ENCODE results near the gene SLC35F2.

- TF ChIP-seq POLR2A (IDR thresholded peaks at IDR 0.05; ENCODE audit: insufficient read depth in 1 of 2, low read depth in 2 of 2, low read length in 2 of 2): no peak
- no peak for TF ChIP-seq AFF4 (CRISPR knock-in tag; IDR thresholded peaks at IDR 0.05)
- TF ChIP-seq MED13 (CRISPR knock-in tag; IDR thresholded peaks at IDR 0.05): no peak
- no peak for TF ChIP-seq ZNF570 (CRISPR knock-in tag; IDR thresholded peaks at IDR 0.05; ENCODE audit: borderline replicate concordance)
- TF ChIP-seq ZNF44 (CRISPR knock-in tag; IDR thresholded peaks at IDR 0.05): no peak
Measured at GRCh38 chr11:107792049-107792443, 66.5 kb downstream of the SLC35F2 start.

Data from HepG2 (cell line).